Heart right ventricle (tissue), 16 donors: ENCODE results near the gene DGAT2. TPM values are rescaled to one million over a fixed set of nuclear protein-coding genes. Genes with fewer than 3 reads are reported as not detected.
"Not testable (repeated sequence)": the region's sequence is repeated elsewhere in the genome, so short reads cannot be mapped to it uniquely, and the experiment has no call there.

ENCODE experiments used
- ATAC-seq, 8 donors: fragments of 200-7000 bp; cut with Tn5 transposase; one replicate each; pipeline ENCODE4 v1.9.1; 2020; ENCODE audit warnings: mild to moderate bottlenecking in 8 of 8, moderate library complexity in 8 of 8, moderate number of reproducible peaks in 1 of 8
- DNase-seq, 2 donors: peaks; one replicate each; pipeline ENCODE4 v3.0.0-alpha.2; 2020
- H3K27ac ChIP-seq, 10 donors: fragments of 200-600 bp; sonication (generic) in 2 of 10; one replicate each; pipeline versions ENCODE4 v1.5.0 to v1.8.0; 2020 to 2022; ENCODE audit warnings: mild to moderate bottlenecking in 3 of 10
- H3K27me3 ChIP-seq, 7 donors: fragments of 200-600 bp; one replicate each; pipeline ENCODE4 v1.8.0; 2021 to 2022; ENCODE audit warnings: mild to moderate bottlenecking in 2 of 7
- H3K36me3 ChIP-seq, 9 donors: fragments of 200-600 bp; sonication (generic) in 1 of 9; one replicate each; pipeline versions ENCODE4 v1.5.0 to v1.8.0; 2020 to 2022; ENCODE audit warnings: mild to moderate bottlenecking in 2 of 9
- H3K4me1 ChIP-seq, 9 donors: fragments of 200-600 bp; sonication (generic) in 1 of 9; one replicate each; pipeline versions ENCODE4 v1.5.0 to v1.8.0; 2020 to 2022; ENCODE audit warnings: mild to moderate bottlenecking in 4 of 9
- H3K4me3 ChIP-seq, 10 donors: fragments of 200-600 bp; sonication (generic) in 2 of 10; one replicate each; pipeline versions ENCODE4 v1.5.0 to v1.8.0; 2020 to 2022; ENCODE audit warnings: mild to moderate bottlenecking in 7 of 10, moderate library complexity in 2 of 10
- H3K9me3 ChIP-seq, 11 donors: fragments of 200-600 bp in 10 of 11; sonication (generic) in 2 of 11; one replicate each; pipeline versions ENCODE4 v1.5.0 to v1.8.0; 2013 to 2022; ENCODE audit warnings: mild to moderate bottlenecking in 2 of 11, control low read depth in 1 of 11, moderate library complexity in 1 of 11
- CTCF ChIP-seq, 9 donors: fragments of 200-600 bp; sonication (generic) in 2 of 9; IDR thresholded peaks; one replicate each; pipeline versions ENCODE4 v1.5.0 to v1.8.0; 2021 to 2022; ENCODE audit warnings: antibody characterized with exemption in 9 of 9, mild to moderate bottlenecking in 5 of 9, moderate library complexity in 1 of 9
- WGBS, 2 donors: extraction: QIAGEN DNeasy Blood & Tissue Kit; methylation state at CpG; one replicate each; pipeline ENCODE4 v1.1.7; 2013; ENCODE audit warnings: inconsistent platforms in 1 of 2; 5-methylcytosine and 5-hydroxymethylcytosine counted together
- intact Hi-C, 10 donors: fragments of 100-400 bp; cut with DNase I; formaldehyde crosslinking; loops; one replicate each; pipeline versions ENCODE4 v1.11.1 to v1.14.2; 2022
- polyA plus RNA-seq, 2 donors: library from polyadenylated mRNA; stranded (reverse); fragments of 200-250 nt; gene quantifications; one replicate each; pipeline ENCODE4 v1.2.3, GENCODE V29; 2013
- total RNA-seq, 10 donors: library from RNA; stranded (reverse); fragmentation: NEBNext Ultra II Directional in 3 of 10; extraction: Animal tissue kit (Norgen Biotek cat#: 25700) in 3 of 10; gene quantifications; one replicate each; pipeline versions ENCODE4 v1.2.1 to v1.2.4, GENCODE V29; 2021 to 2023
- donor health status: Arrhythmogenic right ventricular cardiomyopathy.
- donor health status: ischemic (EF 13 %, LVEDD 7.1; RV severe dilation, severe dysfunction).
- donor health status: healthy with polysubstance abuse.
- donor health status: DM: no; HTN: yes; CAD: no.
- donor health status: DM: no; HTN: no; CAD: no.
- donor health status: ischemic (EF 25% LVEDD 6.9; RV normal size, moderate dysfunction).
- donor health status: ischemic (EF 25% LVEDD 5.7; RV mildly dilated, moderate dysfunction).
- donor health status: healthy.
- donor health status: DM: yes; HTN: yes; CAD: no.
- donor health status: Ischemic cardiomyopathy.
- donor health status: ischemic (EF 35%, LVEDD 5.7; RV mildly dilated, moderate dysfunction).
- donor health status: nonischemic (EF 11% LVEDD 7.7; RV severe dilation, severe dysfunction).
- donor health status: DM: yes; HTN: yes; CAD: no.
- donor health status: PGD.
- donor health status: ischemic (EF 29% LVEDD 5.4; RV normal size, mild dysfunction).
- donor health status: nonischemic (EF 23%, LVEDD 6.1; RV moderate dilation, normal function).

The DGAT2 gene
- total and polyA plus RNA-seq, 12 donors, result 6.2 to 24.4 (median 10.6) TPM

GRCh38 chr11:75743711-75744563 lies 24.6 kb upstream of the DGAT2 start:
- ATAC-seq, result peak; percentile 26 to 77 (median 52)
- no peaks in the 10 kb centered on the region for H3K36me3 ChIP-seq
- H3K27ac ChIP-seq, result peak overlapping the region in 9 of 10 donors; percentile 28 to 95 (median 88)
- 29 to 31% methylated on average over 9 of the region's 9 CpGs for WGBS, 2 donors
- TF ChIP-seq CTCF (IDR thresholded peaks at IDR 0.05), result no peak
- H3K9me3 ChIP-seq, result peaks cover 0 to 10% (median 0%) of the 10 kb centered on the region in 11 donors
- DNase-seq, result peak in 1 of 2 donors; percentile 34
- no peak overlapping the region for H3K4me3 ChIP-seq
- peaks cover 0 to 26% (median 19%) of the 10 kb centered on the region in 9 donors for H3K4me1 ChIP-seq
- intact Hi-C loops, result no loop called here
- H3K27me3 ChIP-seq, result peaks cover 0 to 9% (median 0%) of the 10 kb centered on the region in 7 donors

- peak in 1 of 2 donors; percentile 39 for DNase-seq
- Histone ChIP-seq H3K4me1 (peaks cover 0 to 26% (median 19%) of the 10 kb centered on the region in 9 donors), H3K36me3 (no peaks in the 10 kb centered on the region), H3K9me3 (peaks cover 0 to 10% (median 0%) of the 10 kb centered on the region in 11 donors), H3K27ac (peak overlapping the region; percentile 72 to 95 (median 86)), H3K27me3 (peaks cover 0 to 5% (median 0%) of the 10 kb centered on the region in 7 donors), H3K4me3 (peak overlapping the region in 9 of 10 donors; percentile 19 to 52 (median 39))
- ATAC-seq, result peak; percentile 85 to 97 (median 92)
- TF ChIP-seq CTCF (IDR thresholded peaks at IDR 0.05), result no peak
- intact Hi-C loops, result no loop called here
- WGBS, 2 donors, result 47 to 54% methylated on average over 5 of the region's 5 CpGs
These were observed 22.8 kb upstream of the DGAT2 start for GRCh38 chr11:75745807-75746206.

GRCh38 chr11:75748729-75749273 lies 19.8 kb upstream of the DGAT2 start:
- H3K27ac ChIP-seq, H3K9me3 ChIP-seq, H3K4me3 ChIP-seq, ATAC-seq, H3K36me3 ChIP-seq, H3K27me3 ChIP-seq, DNase-seq, intact Hi-C loops: not testable (repeated sequence)
- 56 to 85% methylated on average over 8 to 15 of the region's 26 CpGs for WGBS, 2 donors
- H3K4me1 ChIP-seq, result peaks cover 0 to 19% (median 10%) of the 10 kb centered on the region in 9 donors

- H3K36me3 ChIP-seq, H3K4me3 ChIP-seq, H3K9me3 ChIP-seq, intact Hi-C loops, H3K4me1 ChIP-seq, H3K27me3 ChIP-seq, H3K27ac ChIP-seq, DNase-seq, ATAC-seq: not testable (repeated sequence)
These were observed 13.6 kb upstream of the DGAT2 start for GRCh38 chr11:75754933-75755332.

GRCh38 chr11:75757651-75758050 lies 10.9 kb upstream of the DGAT2 start:
- TF ChIP-seq CTCF (IDR thresholded peaks at IDR 0.05), result no peak
- 65 to 73% methylated on average over 2 of the region's 2 CpGs for WGBS, 2 donors
- no peak for DNase-seq
- Histone ChIP-seq H3K4me3 (no peak overlapping the region), H3K4me1 (peaks cover 0 to 17% (median 0%) of the 10 kb centered on the region in 9 donors), H3K9me3 (no peaks in the 10 kb centered on the region), H3K27ac (no peak overlapping the region), H3K36me3 (no peaks in the 10 kb centered on the region), H3K27me3 (no peaks in the 10 kb centered on the region)
- intact Hi-C loops, result no loop called here
- ATAC-seq, result no peak
